Omental fat pad (tissue), 4 donors: ENCODE measurements around the gene DHTKD1. TPM values are rescaled to one million over a fixed set of nuclear protein-coding genes. Genes with fewer than 3 reads are reported as not detected.

Source experiments
- ATAC-seq: fragments of 150-250 bp; one replicate; pipeline ENCODE4 v1.9.1; 2016; ENCODE audit warnings: mild to moderate bottlenecking, moderate library complexity; ENCODE audit not compliant: low FRiP score
- DNase-seq: peaks from one replicate; pipeline ENCODE4 v3.0.0-alpha.2; 2019; ENCODE audit warnings: low spot score
- CTCF ChIP-seq, 3 donors: fragments of 450-650 bp; IDR thresholded peaks; one replicate each; pipeline ENCODE4 v1.5.1; 2016 to 2017; ENCODE audit warnings: antibody characterized with exemption in 3 of 3, mild to moderate bottlenecking in 3 of 3, moderate library complexity in 2 of 3
- total RNA-seq, 4 donors: library from RNA; depleted of rRNA; stranded (reverse); fragments of >200 nt; gene quantifications; one replicate each; pipeline ENCODE4 v1.1.0, GENCODE V29; 2016

The DHTKD1 gene
- total RNA-seq, 4 donors from 2014 or later: 18.3 to 29.5 (median 26.1) TPM

- no peak for DNase-seq
- TF ChIP-seq CTCF (IDR thresholded peaks at IDR 0.05): no peak
- no peak for ATAC-seq
These were observed 42.8 kb downstream of the DHTKD1 start for GRCh38 chr10:12111528-12111927.

- ATAC-seq (no peak), DNase-seq (no peak)
- no peak for TF ChIP-seq CTCF (IDR thresholded peaks at IDR 0.05)
These were observed 44.9 kb downstream of the DHTKD1 start for GRCh38 chr10:12113627-12114026.

- ATAC-seq: no peak
- DNase-seq: no peak
- TF ChIP-seq CTCF (IDR thresholded peaks at IDR 0.05): no peak
These were observed 52.9 kb downstream of the DHTKD1 start for GRCh38 chr10:12121673-12122072.

GRCh38 chr10:12129222-12130111 lies 60.7 kb downstream of the DHTKD1 start, which contains the start of gene SEC61A2:
Gene SEC61A2 (plus strand): TSS chr10:12129677. CDS start chr10:12129788, 111 bp downstream.
- no peak for TF ChIP-seq CTCF (IDR thresholded peaks at IDR 0.05)
- DNase-seq (peak; percentile 84), ATAC-seq (peak; percentile 99)

GRCh38 chr10:12130237-12130872 lies 61.6 kb downstream of the DHTKD1 start:
- TF ChIP-seq CTCF (IDR thresholded peaks at IDR 0.05): no peak
- peak; percentile 48 for ATAC-seq
- no peak for DNase-seq

- no peak for ATAC-seq
- DNase-seq: no peak
- no peak for TF ChIP-seq CTCF (IDR thresholded peaks at IDR 0.05)
These were observed 66.9 kb downstream of the DHTKD1 start for GRCh38 chr10:12135631-12136030.
